HepG2 (cell line): ENCODE measurements around the gene GRIP2. TPM values are rescaled to one million over a fixed set of nuclear protein-coding genes. Genes with fewer than 3 reads are reported as not detected.

Experiments used
- ATAC-seq: fragments of 200-7000 bp; cut with Tn5 transposase; 3 replicates; pipeline ENCODE4 v1.9.1; 2020; ENCODE audit warnings: mild to moderate bottlenecking, moderate library complexity
- BruUV-seq: library from RNA; stranded (reverse); fragments of 400-500 nt; replicated peaks from 2 replicates; lab custom pipeline; 2021; lab: Mats Ljungman, UMichigan
- CTCF ChIA-PET: fragments of 300-600 bp; formaldehyde crosslinking; extraction: SDS; loops from one replicate; lab custom pipeline; 2021; ENCODE audit warnings: low total read pairs, inconsistent platforms, low intra/inter-chr PET ratio; lab: Yijun Ruan, JAX
- POLR2A ChIA-PET: fragments of 350-600 bp; sonication (Branson Sonifier 250); formaldehyde crosslinking; loops from one replicate; lab custom pipeline; 2020; ENCODE audit warnings: antibody characterized with exemption, inconsistent platforms; lab: Yijun Ruan, JAX
- DNase-seq: peaks from one replicate; pipeline ENCODE4 v3.0.0-alpha.2; 2015; ENCODE audit warnings: low spot score
- FAIRE-seq: peaks from 3 replicates; lab custom pipeline; 2011; peaks lifted over from hg19 to GRCh38; lab: Jason Lieb, UNC
- H2AFZ ChIP-seq: one replicate; pipeline ENCODE4 v1.6.1; 2011; ENCODE audit warnings: low read length, inconsistent platforms
- H3K27ac ChIP-seq: fragments of 300-600 bp; 3 replicates; pipeline ENCODE4 v1.8.0; 2011; ENCODE audit warnings: mixed run types, mild to moderate bottlenecking, mixed read lengths, low read length, inconsistent platforms; ENCODE audit not compliant: insufficient read depth; ENCODE audit errors: extremely low read length
- H3K27me3 ChIP-seq, 2 experiments: fragments of 200-600 bp in 1 of 2; 2 replicates in 1 of 2; 3 replicates in 1 of 2; pipeline versions ENCODE4 v1.6.0 to v1.8.0; 2011; ENCODE audit warnings: low read length in 2 of 2, mild to moderate bottlenecking in 2 of 2, moderate library complexity in 2 of 2, inconsistent platforms in 1 of 2; ENCODE audit not compliant: insufficient read depth in 2 of 2, control insufficient read depth in 1 of 2
- H3K36me3 ChIP-seq, 2 experiments: fragments of 200-600 bp in 1 of 2; replicated peaks in 1 of 2; 2 replicates in 1 of 2; 3 replicates in 1 of 2; pipeline versions ENCODE4 v1.5.1 to v1.8.0; 2011; ENCODE audit warnings: low read length in 2 of 2, inconsistent platforms in 1 of 2; ENCODE audit not compliant: insufficient read depth in 2 of 2, control insufficient read depth in 1 of 2
- H3K4me1 ChIP-seq: 2 replicates; pipeline ENCODE4 v1.5.1; 2012; ENCODE audit warnings: low read length, inconsistent platforms; ENCODE audit not compliant: insufficient read depth
- H3K4me2 ChIP-seq: 2 replicates; pipeline ENCODE4 v1.6.0; 2011; ENCODE audit warnings: low read depth, low read length, inconsistent platforms
- H3K4me3 ChIP-seq, 3 experiments: fragments of 200-600 bp in 1 of 3; sonication (generic), shearing (Covaris generic) in 1 of 3; replicated peaks in 1 of 3; 2 replicates each; pipeline ENCODE4 v1.5.1; 2011 to 2016; ENCODE audit warnings: low read length in 3 of 3, inconsistent platforms in 2 of 3, low read depth in 2 of 3, mild to moderate bottlenecking in 2 of 3, control low read depth in 1 of 3, mixed read lengths in 1 of 3; ENCODE audit not compliant: insufficient read depth in 1 of 3
- H3K79me2 ChIP-seq: one replicate; pipeline ENCODE4 v1.6.1; 2011; ENCODE audit warnings: low read length, inconsistent platforms; ENCODE audit not compliant: insufficient read depth
- H3K9ac ChIP-seq: 2 replicates; pipeline ENCODE4 v1.6.0; 2011; ENCODE audit warnings: mild to moderate bottlenecking, low read depth, low read length, inconsistent platforms; ENCODE audit not compliant: insufficient read depth
- H3K9me3 ChIP-seq: 2 replicates; pipeline ENCODE4 v1.5.1; 2012; ENCODE audit warnings: mild to moderate bottlenecking, low read length
- H4K20me1 ChIP-seq: 2 replicates; pipeline ENCODE4 v1.6.0; 2011; ENCODE audit warnings: inconsistent platforms, mild to moderate bottlenecking, low read length, moderate library complexity; ENCODE audit not compliant: insufficient read depth
- EZH2 ChIP-seq: conservative IDR thresholded peaks from 2 replicates; pipeline ENCODE4 v1.6.1; 2012; ENCODE audit warnings: mild to moderate bottlenecking, low read depth, low read length, moderate library complexity
- HOMEZ ChIP-seq: IDR thresholded peaks from 2 replicates; pipeline ENCODE4 v1.6.1; 2016; ENCODE audit warnings: low read depth
- KLF15 ChIP-seq: sonication (generic); formaldehyde crosslinking; IDR thresholded peaks from 2 replicates; pipeline ENCODE4 v1.8.1; 2023; ENCODE audit warnings: borderline replicate concordance, mild to moderate bottlenecking, inconsistent platforms, missing genetic modification reagents, mixed read lengths
- MAZ ChIP-seq, 2 experiments: sonication (generic) in 1 of 2; formaldehyde crosslinking in 1 of 2; IDR thresholded peaks; 2 replicates each; pipeline versions ENCODE4 v1.5.0 to v1.6.1; 2012 to 2020; ENCODE audit warnings: low read depth in 2 of 2, mild to moderate bottlenecking in 2 of 2, borderline replicate concordance in 1 of 2, improper control_type of control experiment in 1 of 2, low read length in 1 of 2, missing genetic modification reagents in 1 of 2, moderate library complexity in 1 of 2
- ZNF121 ChIP-seq: sonication (generic); formaldehyde crosslinking; IDR thresholded peaks from 2 replicates; pipeline ENCODE4 v1.5.0; 2020; ENCODE audit warnings: mild to moderate bottlenecking, missing genetic modification reagents
- ZNF20 ChIP-seq: sonication (generic); formaldehyde crosslinking; IDR thresholded peaks from 2 replicates; pipeline ENCODE4 v1.4.0; 2020; ENCODE audit warnings: mild to moderate bottlenecking, moderate library complexity, missing genetic modification reagents
- ZNF383 ChIP-seq: sonication (generic); formaldehyde crosslinking; IDR thresholded peaks from 2 replicates; pipeline ENCODE4 v1.4.0; 2020; ENCODE audit warnings: missing genetic modification reagents, mild to moderate bottlenecking, borderline replicate concordance
- ZNF552 ChIP-seq: sonication (generic); formaldehyde crosslinking; IDR thresholded peaks from 2 replicates; pipeline ENCODE4 v1.9.0; 2022; ENCODE audit warnings: missing genetic modification reagents, mild to moderate bottlenecking, borderline replicate concordance
- ZSCAN22 ChIP-seq: sonication (generic); formaldehyde crosslinking; IDR thresholded peaks from 2 replicates; pipeline ENCODE4 v1.4.0; 2020; ENCODE audit warnings: mild to moderate bottlenecking, missing genetic modification reagents
- ZSCAN29 ChIP-seq: sonication (generic); formaldehyde crosslinking; conservative IDR thresholded peaks from 2 replicates; pipeline ENCODE4 v1.4.0; 2020; ENCODE audit warnings: mild to moderate bottlenecking, missing genetic modification reagents
- WGBS: methylation state at CpG from one replicate; pipeline ENCODE4 v1.1.6; 2017; ENCODE audit warnings: low lambda C conversion rate; 5-methylcytosine and 5-hydroxymethylcytosine counted together
- in situ Hi-C: cut with HindIII; loops from 2 replicates; pipeline ENCODE4 v1.10.0; 2017; ENCODE audit warnings: low pct_unique_long_range_greater_than_20kb; ENCODE audit not compliant: extremely low pct_ligation_motif_present
- intact Hi-C: fragments of 100-400 bp; cut with micrococcal nuclease; formaldehyde crosslinking; loops from one replicate; pipeline ENCODE4 v1.10.0; 2022; ENCODE audit not compliant: unreplicated experiment
- polyA plus RNA-seq, 8 experiments: library from polyadenylated mRNA; depleted of rRNA in 3 of 8; stranded (reverse) in 7 of 8; unstranded in 1 of 8; fragments of >200 nt; fragmentation: Illumina TruSeq in 4 of 8; extraction: Trizol in 4 of 8; gene quantifications; 2 replicates each; pipeline versions ENCODE4 v1.2.1 to v1.2.3, GENCODE V29; 2011 to 2016; ENCODE audit warnings: low read depth in 4 of 8, missing spikeins in 1 of 8, mixed read lengths in 1 of 8; ENCODE audit not compliant: insufficient read depth in 1 of 8
- total RNA-seq, 5 experiments: library from RNA; depleted of rRNA; stranded (reverse); fragments of >200 nt; fragmentation: Illumina TruSeq; extraction: Trizol; gene quantifications; 2 replicates each; pipeline ENCODE4 v1.2.3, GENCODE V29; 2016; ENCODE audit warnings: low read depth in 1 of 5
- TF ChIP-seq, protein P1 (sequence below): sonication (generic); formaldehyde crosslinking; IDR thresholded peaks from 2 replicates; pipeline ENCODE4 v1.5.1; 2020; ENCODE audit warnings: mild to moderate bottlenecking, missing genetic modification reagents, moderate library complexity

GRIP2 gene
- total and polyA plus RNA-seq, 2 of the 13 experiments (the other 11 are each of a cell fraction or from before 2014, with no cell fraction given): 0.11 to 0.24 TPM

DNA sequence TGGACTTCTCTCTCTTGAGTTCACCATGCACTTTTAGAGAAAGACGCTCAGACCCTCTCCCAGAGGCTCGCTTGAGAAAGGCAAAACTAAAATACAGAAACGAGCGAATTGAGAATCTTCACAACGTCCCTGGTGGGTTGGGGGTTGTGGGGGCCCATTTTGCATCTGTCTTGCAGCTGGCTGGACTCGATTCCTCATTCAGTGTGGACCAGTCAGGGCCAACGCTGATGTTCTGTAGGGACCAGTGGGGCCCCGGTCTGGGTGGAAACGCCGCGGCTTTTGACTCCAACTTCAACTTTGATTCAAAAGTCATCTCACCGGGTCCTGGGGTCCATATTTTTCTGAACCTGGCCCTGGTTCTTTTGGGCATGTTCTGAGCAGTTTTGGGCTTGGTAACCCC is 69.7 kb downstream of the GRIP2 start (continued):
- TF ChIP-seq ZNF20 (no peak), HOMEZ (CRISPR knock-in tag) (no peak), ZNF383 (CRISPR knock-in tag) (no peak), KLF15 (CRISPR knock-in tag) (no peak), ZSCAN29 (CRISPR knock-in tag) (no peak), MAZ (IDR thresholded peaks at IDR 0.05; ENCODE audit: borderline replicate concordance, low read depth, low read length) (no peak), MAZ (CRISPR knock-in tag; IDR thresholded peaks at IDR 0.05; ENCODE audit: low read depth) (no peak), EZH2 (no peak), ZNF121 (CRISPR knock-in tag) (no peak), ZSCAN22 (no peak), ZNF552 (CRISPR knock-in tag) (no peak)

GRCh38 chr3:14468621-14468981 is 71.5 kb downstream of the GRIP2 start:
- peaks cover 17 to 63% of the 10 kb centered on the region in 2 experiments; a peak in 4 of 5 replicates for H3K36me3 ChIP-seq
- H3K9me3 ChIP-seq: no peaks in the 10 kb centered on the region
- no peaks in the 10 kb centered on the region for H3K79me2 ChIP-seq
- no peak overlapping the region for H3K4me3 ChIP-seq
- FAIRE-seq (no peak), ATAC-seq (no peak), DNase-seq (no peak)
- H3K4me1 ChIP-seq: no peaks in the 10 kb centered on the region
- 96% methylated on average over 6 of the region's 13 CpGs for WGBS
- in situ Hi-C loops (loop anchor here (10.0 kb wide), 2 partner anchors 264 to 574 kb away; no protein-coding TSS in a partner anchor), intact Hi-C loops (loop anchor here (1.0 to 2.0 kb wide), 2 partner anchors 66 to 207 kb away; partner anchors contain the start of gene SLC6A6)
- no peaks in the 10 kb centered on the region for H4K20me1 ChIP-seq
- BruUV-seq: no TSS peak
- H3K27ac ChIP-seq: no peak overlapping the region
- ChIA-PET CTCF (interaction anchor here (1.6 to 2.9 kb wide), 3 partner anchors 66 to 265 kb away, joined by 11 to 33 read pairs (median 11); partner anchors contain the start of gene SLC6A6), POLR2A (no interaction called here)
- H3K9ac ChIP-seq: no peak overlapping the region
- no peak overlapping the region for H3K4me2 ChIP-seq
- no peak for TF ChIP-seq EZH2
- TF ChIP-seq, protein P1, sequence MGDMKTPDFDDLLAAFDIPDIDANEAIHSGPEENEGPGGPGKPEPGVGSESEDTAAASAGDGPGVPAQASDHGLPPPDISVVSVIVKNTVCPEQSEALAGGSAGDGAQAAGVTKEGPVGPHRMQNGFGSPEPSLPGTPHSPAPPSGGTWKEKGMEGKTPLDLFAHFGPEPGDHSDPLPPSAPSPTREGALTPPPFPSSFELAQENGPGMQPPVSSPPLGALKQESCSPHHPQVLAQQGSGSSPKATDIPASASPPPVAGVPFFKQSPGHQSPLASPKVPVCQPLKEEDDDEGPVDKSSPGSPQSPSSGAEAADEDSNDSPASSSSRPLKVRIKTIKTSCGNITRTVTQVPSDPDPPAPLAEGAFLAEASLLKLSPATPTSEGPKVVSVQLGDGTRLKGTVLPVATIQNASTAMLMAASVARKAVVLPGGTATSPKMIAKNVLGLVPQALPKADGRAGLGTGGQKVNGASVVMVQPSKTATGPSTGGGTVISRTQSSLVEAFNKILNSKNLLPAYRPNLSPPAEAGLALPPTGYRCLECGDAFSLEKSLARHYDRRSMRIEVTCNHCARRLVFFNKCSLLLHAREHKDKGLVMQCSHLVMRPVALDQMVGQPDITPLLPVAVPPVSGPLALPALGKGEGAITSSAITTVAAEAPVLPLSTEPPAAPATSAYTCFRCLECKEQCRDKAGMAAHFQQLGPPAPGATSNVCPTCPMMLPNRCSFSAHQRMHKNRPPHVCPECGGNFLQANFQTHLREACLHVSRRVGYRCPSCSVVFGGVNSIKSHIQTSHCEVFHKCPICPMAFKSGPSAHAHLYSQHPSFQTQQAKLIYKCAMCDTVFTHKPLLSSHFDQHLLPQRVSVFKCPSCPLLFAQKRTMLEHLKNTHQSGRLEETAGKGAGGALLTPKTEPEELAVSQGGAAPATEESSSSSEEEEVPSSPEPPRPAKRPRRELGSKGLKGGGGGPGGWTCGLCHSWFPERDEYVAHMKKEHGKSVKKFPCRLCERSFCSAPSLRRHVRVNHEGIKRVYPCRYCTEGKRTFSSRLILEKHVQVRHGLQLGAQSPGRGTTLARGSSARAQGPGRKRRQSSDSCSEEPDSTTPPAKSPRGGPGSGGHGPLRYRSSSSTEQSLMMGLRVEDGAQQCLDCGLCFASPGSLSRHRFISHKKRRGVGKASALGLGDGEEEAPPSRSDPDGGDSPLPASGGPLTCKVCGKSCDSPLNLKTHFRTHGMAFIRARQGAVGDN (CRISPR knock-in tag): 0 out of 2 replicates have a peak, but pooled peaks have one; percentile 9
- H2AFZ ChIP-seq: no peak overlapping the region
- H3K27me3 ChIP-seq: no peaks in the 10 kb centered on the region
